Measurements from ENCODE around the gene HTATIP2.
"Not testable (repeated sequence)": the region's sequence is repeated elsewhere in the genome, so short reads cannot be mapped to it uniquely, and the experiment has no call there.

DNA sequence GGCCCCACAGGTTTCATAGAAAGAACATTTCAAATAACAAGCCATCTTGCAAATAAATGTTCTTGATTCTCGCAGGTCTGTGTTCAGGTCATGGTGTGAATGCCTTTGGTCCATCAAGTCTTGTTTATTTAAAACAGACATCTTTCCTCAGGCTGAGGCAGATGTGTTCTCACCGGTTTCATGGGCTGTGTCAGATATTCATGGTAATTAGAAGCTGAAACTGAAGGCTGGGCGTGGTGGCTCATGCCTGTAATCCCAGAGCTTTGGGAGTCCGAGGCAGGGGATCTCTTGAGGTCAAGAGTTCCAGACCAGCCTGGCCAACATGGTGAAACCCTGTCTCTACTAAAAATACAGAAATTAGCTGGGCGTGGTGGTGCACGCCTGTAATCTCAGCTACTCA is 2.0 kb downstream of the HTATIP2 start:
- not testable (repeated sequence) for TF ChIP-seq POLR2A (IDR thresholded peaks at IDR 0.05; ENCODE audit: low read length); EP300 (IDR thresholded peaks at IDR 0.05); MAZ (IDR thresholded peaks at IDR 0.05; ENCODE audit: borderline replicate concordance, low read depth, low read length); RARB (CRISPR knock-in tag; IDR thresholded peaks at IDR 0.05); NFE2L2 (conservative IDR thresholded peaks at IDR 0.05; ENCODE audit: low read length); RAD21 (conservative IDR thresholded peaks at IDR 0.05 in 1 of 2, IDR thresholded peaks at IDR 0.05 in 1 of 2)
- TF ChIP-seq, protein P1, sequence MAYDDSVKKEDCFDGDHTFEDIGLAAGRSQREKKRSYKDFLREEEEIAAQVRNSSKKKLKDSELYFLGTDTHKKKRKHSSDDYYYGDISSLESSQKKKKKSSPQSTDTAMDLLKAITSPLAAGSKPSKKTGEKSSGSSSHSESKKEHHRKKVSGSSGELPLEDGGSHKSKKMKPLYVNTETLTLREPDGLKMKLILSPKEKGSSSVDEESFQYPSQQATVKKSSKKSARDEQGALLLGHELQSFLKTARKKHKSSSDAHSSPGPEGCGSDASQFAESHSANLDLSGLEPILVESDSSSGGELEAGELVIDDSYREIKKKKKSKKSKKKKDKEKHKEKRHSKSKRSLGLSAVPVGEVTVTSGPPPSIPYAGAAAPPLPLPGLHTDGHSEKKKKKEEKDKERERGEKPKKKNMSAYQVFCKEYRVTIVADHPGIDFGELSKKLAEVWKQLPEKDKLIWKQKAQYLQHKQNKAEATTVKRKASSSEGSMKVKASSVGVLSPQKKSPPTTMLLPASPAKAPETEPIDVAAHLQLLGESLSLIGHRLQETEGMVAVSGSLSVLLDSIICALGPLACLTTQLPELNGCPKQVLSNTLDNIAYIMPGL (CRISPR knock-in tag; IDR thresholded peaks at IDR 0.05; ENCODE audit: borderline replicate concordance) = not testable (repeated sequence)
- TF ChIP-seq, protein P2, sequence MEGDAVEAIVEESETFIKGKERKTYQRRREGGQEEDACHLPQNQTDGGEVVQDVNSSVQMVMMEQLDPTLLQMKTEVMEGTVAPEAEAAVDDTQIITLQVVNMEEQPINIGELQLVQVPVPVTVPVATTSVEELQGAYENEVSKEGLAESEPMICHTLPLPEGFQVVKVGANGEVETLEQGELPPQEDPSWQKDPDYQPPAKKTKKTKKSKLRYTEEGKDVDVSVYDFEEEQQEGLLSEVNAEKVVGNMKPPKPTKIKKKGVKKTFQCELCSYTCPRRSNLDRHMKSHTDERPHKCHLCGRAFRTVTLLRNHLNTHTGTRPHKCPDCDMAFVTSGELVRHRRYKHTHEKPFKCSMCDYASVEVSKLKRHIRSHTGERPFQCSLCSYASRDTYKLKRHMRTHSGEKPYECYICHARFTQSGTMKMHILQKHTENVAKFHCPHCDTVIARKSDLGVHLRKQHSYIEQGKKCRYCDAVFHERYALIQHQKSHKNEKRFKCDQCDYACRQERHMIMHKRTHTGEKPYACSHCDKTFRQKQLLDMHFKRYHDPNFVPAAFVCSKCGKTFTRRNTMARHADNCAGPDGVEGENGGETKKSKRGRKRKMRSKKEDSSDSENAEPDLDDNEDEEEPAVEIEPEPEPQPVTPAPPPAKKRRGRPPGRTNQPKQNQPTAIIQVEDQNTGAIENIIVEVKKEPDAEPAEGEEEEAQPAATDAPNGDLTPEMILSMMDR (IDR thresholded peaks at IDR 0.05) = not testable (repeated sequence)

Data from A549 (cell line).